ENCODE results near the gene GPAM.

Gene GPAM

GRCh38 chr10:112223725-112224124 is 40.2 kb upstream of the GPAM start:
- no peak for DNase-seq (ENCODE audit: low spot score in 2 of 2)
- no peaks in the 10 kb centered on the region for H3K4me1 ChIP-seq
- in situ Hi-C loops (cut with MboI; ENCODE audit: low sequenced_read_pairs): no loop called here
- no peaks in the 10 kb centered on the region; the same call in 1 of the 2 replicates for H3K9me3 ChIP-seq
- H3K4me3 ChIP-seq: no peak overlapping the region
- H3K27me3 ChIP-seq (ENCODE audit: low read depth): no peaks in the 10 kb centered on the region
- no peaks in the 10 kb centered on the region for H3K36me3 ChIP-seq (replicated peaks)

- H3K4me3 ChIP-seq: no peak overlapping the region
- no peak for DNase-seq (ENCODE audit: low spot score in 2 of 2)
- no peaks in the 10 kb centered on the region for H3K4me1 ChIP-seq
- no peaks in the 10 kb centered on the region for H3K27me3 ChIP-seq (ENCODE audit: low read depth)
- no peaks in the 10 kb centered on the region for H3K36me3 ChIP-seq (replicated peaks)
- in situ Hi-C loops (cut with MboI; ENCODE audit: low sequenced_read_pairs): no loop called here
- no peaks in the 10 kb centered on the region; the same call in 1 of the 2 replicates for H3K9me3 ChIP-seq
Measured at GRCh38 chr10:112222799-112223198, 39.2 kb upstream of the GPAM start.

GRCh38 chr10:112221545-112221944 is 38.0 kb upstream of the GPAM start:
- Histone ChIP-seq H3K36me3 (replicated peaks) (no peaks in the 10 kb centered on the region), H3K27me3 (ENCODE audit: low read depth) (no peaks in the 10 kb centered on the region), H3K4me3 (no peak overlapping the region), H3K9me3 (no peaks in the 10 kb centered on the region; the same call in 1 of the 2 replicates), H3K4me1 (no peaks in the 10 kb centered on the region)
- in situ Hi-C loops (cut with MboI; ENCODE audit: low sequenced_read_pairs): no loop called here
- no peak for DNase-seq (ENCODE audit: low spot score in 2 of 2)

- in situ Hi-C loops (cut with MboI; ENCODE audit: low sequenced_read_pairs): no loop called here
- H3K4me1 ChIP-seq: no peaks in the 10 kb centered on the region
- no peak for DNase-seq (ENCODE audit: low spot score in 2 of 2)
- no peaks in the 10 kb centered on the region; the same call in 1 of the 2 replicates for H3K27me3 ChIP-seq (ENCODE audit: low read depth)
- H3K9me3 ChIP-seq: no peaks in the 10 kb centered on the region; the same call in 1 of the 2 replicates
- H3K36me3 ChIP-seq (replicated peaks): no peaks in the 10 kb centered on the region
- no peak overlapping the region for H3K4me3 ChIP-seq
Measured at GRCh38 chr10:112218960-112219359, 35.4 kb upstream of the GPAM start.

- in situ Hi-C loops (cut with MboI; ENCODE audit: low sequenced_read_pairs): no loop called here
- no peak for DNase-seq (ENCODE audit: low spot score in 2 of 2)
- no peaks in the 10 kb centered on the region; the same call in 1 of the 2 replicates for H3K27me3 ChIP-seq (ENCODE audit: low read depth)
Measured at GRCh38 chr10:112218036-112218390, 34.4 kb upstream of the GPAM start.

GRCh38 chr10:112217386-112218035 is 33.9 kb upstream of the GPAM start:
- in situ Hi-C loops (cut with MboI; ENCODE audit: low sequenced_read_pairs): no loop called here
- Histone ChIP-seq H3K4me1 (no peaks in the 10 kb centered on the region), H3K4me3 (no peak overlapping the region), H3K9me3 (no peaks in the 10 kb centered on the region; the same call in 1 of the 2 replicates), H3K27me3 (ENCODE audit: low read depth) (no peaks in the 10 kb centered on the region; the same call in 1 of the 2 replicates), H3K36me3 (replicated peaks) (no peaks in the 10 kb centered on the region)
- no peak for DNase-seq (ENCODE audit: low spot score in 2 of 2)

More at GRCh38 chr10:112218036-112218390, 34.4 kb upstream of the GPAM start:
- H3K4me3 ChIP-seq: no peak overlapping the region
- no peaks in the 10 kb centered on the region for H3K4me1 ChIP-seq
- no peaks in the 10 kb centered on the region; the same call in 1 of the 2 replicates for H3K9me3 ChIP-seq
- H3K36me3 ChIP-seq (replicated peaks): no peaks in the 10 kb centered on the region

- H3K4me3 ChIP-seq: no peak overlapping the region
- no peaks in the 10 kb centered on the region for H3K36me3 ChIP-seq (replicated peaks)
- in situ Hi-C loops (cut with MboI; ENCODE audit: low sequenced_read_pairs): no loop called here
- no peak for DNase-seq (ENCODE audit: low spot score in 2 of 2)
- no peaks in the 10 kb centered on the region; the same call in 1 of the 2 replicates for H3K9me3 ChIP-seq
- no peaks in the 10 kb centered on the region; the same call in 1 of the 2 replicates for H3K27me3 ChIP-seq (ENCODE audit: low read depth)
- H3K4me1 ChIP-seq: no peaks in the 10 kb centered on the region
Measured at GRCh38 chr10:112216966-112217365, 33.4 kb upstream of the GPAM start.

- Histone ChIP-seq H3K9me3 (no peaks in the 10 kb centered on the region; the same call in 1 of the 2 replicates), H3K4me1 (no peaks in the 10 kb centered on the region), H3K27me3 (ENCODE audit: low read depth) (no peaks in the 10 kb centered on the region; the same call in 1 of the 2 replicates), H3K4me3 (no peak overlapping the region), H3K36me3 (replicated peaks) (no peaks in the 10 kb centered on the region)
- in situ Hi-C loops (cut with MboI; ENCODE audit: low sequenced_read_pairs): no loop called here
- DNase-seq (ENCODE audit: low spot score in 2 of 2): no peak
Measured at GRCh38 chr10:112216151-112216550, 32.6 kb upstream of the GPAM start.

GRCh38 chr10:112215342-112215774 is 31.8 kb upstream of the GPAM start:
- no peak for DNase-seq (ENCODE audit: low spot score in 2 of 2)
- Histone ChIP-seq H3K36me3 (replicated peaks) (no peaks in the 10 kb centered on the region), H3K27me3 (ENCODE audit: low read depth) (no peaks in the 10 kb centered on the region; the same call in 1 of the 2 replicates), H3K9me3 (no peaks in the 10 kb centered on the region; the same call in 1 of the 2 replicates), H3K4me1 (no peaks in the 10 kb centered on the region), H3K4me3 (no peak overlapping the region)
- in situ Hi-C loops (cut with MboI; ENCODE audit: low sequenced_read_pairs): no loop called here

- no peak overlapping the region for H3K4me3 ChIP-seq
- no peak for DNase-seq (ENCODE audit: low spot score in 2 of 2)
- no peaks in the 10 kb centered on the region for H3K9me3 ChIP-seq
- no peaks in the 10 kb centered on the region for H3K36me3 ChIP-seq (replicated peaks)
- H3K27me3 ChIP-seq (ENCODE audit: low read depth): no peaks in the 10 kb centered on the region; the same call in 1 of the 2 replicates
- in situ Hi-C loops (cut with MboI; ENCODE audit: low sequenced_read_pairs): no loop called here
- no peaks in the 10 kb centered on the region for H3K4me1 ChIP-seq
Measured at GRCh38 chr10:112214298-112214926, 30.8 kb upstream of the GPAM start.

GRCh38 chr10:112213836-112214235 is 30.3 kb upstream of the GPAM start:
- no peak for DNase-seq (ENCODE audit: low spot score in 2 of 2)
- in situ Hi-C loops (cut with MboI; ENCODE audit: low sequenced_read_pairs): no loop called here
- Histone ChIP-seq H3K9me3 (no peaks in the 10 kb centered on the region), H3K4me3 (no peak overlapping the region), H3K36me3 (replicated peaks) (no peaks in the 10 kb centered on the region), H3K4me1 (no peaks in the 10 kb centered on the region), H3K27me3 (ENCODE audit: low read depth) (no peaks in the 10 kb centered on the region; the same call in 1 of the 2 replicates)

GRCh38 chr10:112213098-112213823 is 29.7 kb upstream of the GPAM start:
- no peaks in the 10 kb centered on the region for H3K9me3 ChIP-seq

GRCh38 chr10:112210666-112211065 is 27.1 kb upstream of the GPAM start:
- H3K36me3 ChIP-seq (replicated peaks): no peaks in the 10 kb centered on the region
- no peak overlapping the region for H3K4me3 ChIP-seq
- H3K4me1 ChIP-seq: no peaks in the 10 kb centered on the region
- H3K9me3 ChIP-seq: no peaks in the 10 kb centered on the region
- no peaks in the 10 kb centered on the region; the same call in 1 of the 2 replicates for H3K27me3 ChIP-seq (ENCODE audit: low read depth)
- in situ Hi-C loops (cut with MboI; ENCODE audit: low sequenced_read_pairs): no loop called here
- no peak for DNase-seq (ENCODE audit: low spot score in 2 of 2)

More at GRCh38 chr10:112213098-112213823, 29.7 kb upstream of the GPAM start:
- Histone ChIP-seq H3K4me1 (no peaks in the 10 kb centered on the region), H3K4me3 (no peak overlapping the region), H3K27me3 (ENCODE audit: low read depth) (no peaks in the 10 kb centered on the region; the same call in 1 of the 2 replicates), H3K36me3 (replicated peaks) (no peaks in the 10 kb centered on the region)
- no peak for DNase-seq (ENCODE audit: low spot score in 2 of 2)
- in situ Hi-C loops (cut with MboI; ENCODE audit: low sequenced_read_pairs): no loop called here
